ENCODE measurements around the gene SARDH. TPM values are rescaled to one million over a fixed set of nuclear protein-coding genes. Genes with fewer than 3 reads are reported as not detected.

Gene SARDH
- total RNA-seq, 1 experiment from 2014 or later, result 5.3 TPM

DNA sequence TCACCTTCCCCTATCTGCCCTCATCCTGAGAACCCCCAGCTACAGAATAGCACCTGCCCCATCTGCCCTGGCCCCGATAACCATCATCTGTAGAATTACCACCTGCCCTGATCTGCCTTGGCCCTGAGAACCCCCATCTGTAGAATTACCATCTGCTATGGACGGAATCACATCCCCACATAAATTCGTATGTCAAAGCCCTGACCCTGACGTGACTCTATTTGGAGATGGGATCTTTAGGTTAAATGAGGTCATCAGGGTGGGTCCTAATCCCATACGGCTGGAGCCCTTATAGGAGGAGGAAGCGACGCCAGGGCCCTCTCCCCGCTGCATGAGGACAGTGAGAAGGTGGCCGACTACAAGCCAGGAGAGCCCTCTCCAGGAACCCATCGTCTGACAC lies 32.6 kb downstream of the SARDH start:
- H2AK5ac ChIP-seq (ENCODE audit: insufficient read length, low read length), result no peak overlapping the region
- H3K23me2 ChIP-seq (ENCODE audit: insufficient read length, low read depth, low read length, poor library complexity, severe bottlenecking), result peaks cover 4% of the 10 kb centered on the region
- H4K91ac ChIP-seq (ENCODE audit: insufficient read length, low read depth, low read length), result no peak overlapping the region
- no peaks in the 10 kb centered on the region for H3K36me3 Mint-ChIP-seq (ENCODE audit: insufficient read depth in 1 of 3, low read depth in 3 of 3)
- H3T11ph ChIP-seq (ENCODE audit: low read length), result no peak overlapping the region
- H3K27me3 Mint-ChIP-seq (ENCODE audit: low read depth), result no peaks in the 10 kb centered on the region; the same call in 1 of the 2 replicates
- no peak overlapping the region for H3K4me3 Mint-ChIP-seq
- H3K18ac ChIP-seq (ENCODE audit: insufficient read length, low read depth, low read length), result no peak overlapping the region
- no peak overlapping the region for H3K27ac ChIP-seq (ENCODE audit: insufficient read length, low read depth, low read length)
- no peak overlapping the region for H2BK15ac ChIP-seq (ENCODE audit: low read depth, low read length)
- no peaks in the 10 kb centered on the region for H3K9me3 ChIP-seq (ENCODE audit: control insufficient read depth, low read depth, low read length)
- no peak overlapping the region for H3K4me2 ChIP-seq (ENCODE audit: insufficient read depth, insufficient read length, low read length)
- H3K27me3 ChIP-seq (ENCODE audit: insufficient read depth, low read length), result no peaks in the 10 kb centered on the region
- no peaks in the 10 kb centered on the region for H4K20me1 ChIP-seq (ENCODE audit: control insufficient read depth, insufficient read depth, insufficient read length)
- peaks cover 2 to 20% of the 10 kb centered on the region in 2 experiments for H3K4me1 Mint-ChIP-seq
- H3K79me1 ChIP-seq (ENCODE audit: insufficient read depth, low read depth, low read length, poor library complexity, severe bottlenecking), result no peaks in the 10 kb centered on the region
- H2BK20ac ChIP-seq (ENCODE audit: low read depth, low read length, poor library complexity, severe bottlenecking), result no peak overlapping the region
- H3K14ac ChIP-seq (ENCODE audit: insufficient read depth, low read length), result no peak overlapping the region
- no peaks in the 10 kb centered on the region for H3K79me2 ChIP-seq (ENCODE audit: insufficient read depth, low read length)
- no peak overlapping the region for H2BK120ac ChIP-seq (ENCODE audit: low read depth, low read length, poor library complexity, severe bottlenecking)
- no peak for DNase-seq
- H4K5ac ChIP-seq (ENCODE audit: insufficient read length, low read depth, low read length), result no peak overlapping the region
- H2BK5ac ChIP-seq (ENCODE audit: insufficient read length, low read length), result no peak overlapping the region
- WGBS (ENCODE audit: extremely low coverage, insufficient read length, low lambda C conversion rate), result no CpG with 5 or more reads among the region's 10 CpGs
- H4K8ac ChIP-seq (replicated peaks; ENCODE audit: insufficient read length, low read depth, low read length), result no peak overlapping the region
- H3K4ac ChIP-seq (ENCODE audit: low read depth, low read length), result no peak overlapping the region
- no peak overlapping the region for H2BK12ac ChIP-seq (ENCODE audit: insufficient read length, low read depth, low read length)
- no peak overlapping the region for H3K23ac ChIP-seq (ENCODE audit: insufficient read length, low read depth, low read length)
- no peak overlapping the region for H2AFZ ChIP-seq (ENCODE audit: low read length)
- no peak overlapping the region for H3K56ac ChIP-seq (ENCODE audit: insufficient read length, low read depth, low read length)
- TF ChIP-seq, protein P1, sequence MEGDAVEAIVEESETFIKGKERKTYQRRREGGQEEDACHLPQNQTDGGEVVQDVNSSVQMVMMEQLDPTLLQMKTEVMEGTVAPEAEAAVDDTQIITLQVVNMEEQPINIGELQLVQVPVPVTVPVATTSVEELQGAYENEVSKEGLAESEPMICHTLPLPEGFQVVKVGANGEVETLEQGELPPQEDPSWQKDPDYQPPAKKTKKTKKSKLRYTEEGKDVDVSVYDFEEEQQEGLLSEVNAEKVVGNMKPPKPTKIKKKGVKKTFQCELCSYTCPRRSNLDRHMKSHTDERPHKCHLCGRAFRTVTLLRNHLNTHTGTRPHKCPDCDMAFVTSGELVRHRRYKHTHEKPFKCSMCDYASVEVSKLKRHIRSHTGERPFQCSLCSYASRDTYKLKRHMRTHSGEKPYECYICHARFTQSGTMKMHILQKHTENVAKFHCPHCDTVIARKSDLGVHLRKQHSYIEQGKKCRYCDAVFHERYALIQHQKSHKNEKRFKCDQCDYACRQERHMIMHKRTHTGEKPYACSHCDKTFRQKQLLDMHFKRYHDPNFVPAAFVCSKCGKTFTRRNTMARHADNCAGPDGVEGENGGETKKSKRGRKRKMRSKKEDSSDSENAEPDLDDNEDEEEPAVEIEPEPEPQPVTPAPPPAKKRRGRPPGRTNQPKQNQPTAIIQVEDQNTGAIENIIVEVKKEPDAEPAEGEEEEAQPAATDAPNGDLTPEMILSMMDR (conservative IDR thresholded peaks at IDR 0.05), result no peak
- H3K27ac Mint-ChIP-seq, result no peak overlapping the region
- no peaks in the 10 kb centered on the region for H3K9me3 Mint-ChIP-seq
- no peak overlapping the region for H3K9ac ChIP-seq (ENCODE audit: extremely low read depth, insufficient read length, low read length)
- no peaks in the 10 kb centered on the region for H3K4me1 ChIP-seq (ENCODE audit: insufficient read depth, low read length)

All from H9 (cell line).